HG02623 (cell line): ENCODE measurements around the gene RAB13.

Source experiments
- ATAC-seq: cut with Tn5 transposase; IDR thresholded peaks from one replicate; pipeline ENCODE4 v1.9.1; 2021; ENCODE audit warnings: moderate library complexity; ENCODE audit not compliant: unreplicated experiment

RAB13 gene

DNA sequence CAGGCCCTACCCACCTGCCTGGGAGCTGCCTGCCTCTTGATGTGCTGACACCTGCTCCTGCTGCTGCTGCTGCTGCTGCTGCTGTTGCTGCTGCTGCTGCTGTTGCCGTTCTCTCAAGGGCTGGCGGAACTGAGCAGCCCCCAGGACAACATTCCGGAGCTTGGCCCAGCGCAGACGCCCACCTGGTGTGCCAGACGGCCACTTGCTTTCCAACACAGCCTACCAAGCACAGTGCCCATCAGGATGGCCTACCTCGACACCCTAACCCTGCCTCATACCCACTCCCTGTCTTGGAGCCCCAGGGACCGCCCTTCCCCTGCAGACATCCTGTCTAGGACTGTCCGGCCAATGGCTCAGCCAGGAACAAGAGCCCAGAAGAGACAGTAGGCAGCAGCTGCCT lies 51.4 kb downstream of the RAB13 start:
- ATAC-seq: no peak

- ATAC-seq: no peak
Measured at GRCh38 chr1:153933955-153934354, 52.2 kb downstream of the RAB13 start.

- no peak for ATAC-seq
Measured at GRCh38 chr1:153933430-153933829, 52.7 kb downstream of the RAB13 start.

DNA sequence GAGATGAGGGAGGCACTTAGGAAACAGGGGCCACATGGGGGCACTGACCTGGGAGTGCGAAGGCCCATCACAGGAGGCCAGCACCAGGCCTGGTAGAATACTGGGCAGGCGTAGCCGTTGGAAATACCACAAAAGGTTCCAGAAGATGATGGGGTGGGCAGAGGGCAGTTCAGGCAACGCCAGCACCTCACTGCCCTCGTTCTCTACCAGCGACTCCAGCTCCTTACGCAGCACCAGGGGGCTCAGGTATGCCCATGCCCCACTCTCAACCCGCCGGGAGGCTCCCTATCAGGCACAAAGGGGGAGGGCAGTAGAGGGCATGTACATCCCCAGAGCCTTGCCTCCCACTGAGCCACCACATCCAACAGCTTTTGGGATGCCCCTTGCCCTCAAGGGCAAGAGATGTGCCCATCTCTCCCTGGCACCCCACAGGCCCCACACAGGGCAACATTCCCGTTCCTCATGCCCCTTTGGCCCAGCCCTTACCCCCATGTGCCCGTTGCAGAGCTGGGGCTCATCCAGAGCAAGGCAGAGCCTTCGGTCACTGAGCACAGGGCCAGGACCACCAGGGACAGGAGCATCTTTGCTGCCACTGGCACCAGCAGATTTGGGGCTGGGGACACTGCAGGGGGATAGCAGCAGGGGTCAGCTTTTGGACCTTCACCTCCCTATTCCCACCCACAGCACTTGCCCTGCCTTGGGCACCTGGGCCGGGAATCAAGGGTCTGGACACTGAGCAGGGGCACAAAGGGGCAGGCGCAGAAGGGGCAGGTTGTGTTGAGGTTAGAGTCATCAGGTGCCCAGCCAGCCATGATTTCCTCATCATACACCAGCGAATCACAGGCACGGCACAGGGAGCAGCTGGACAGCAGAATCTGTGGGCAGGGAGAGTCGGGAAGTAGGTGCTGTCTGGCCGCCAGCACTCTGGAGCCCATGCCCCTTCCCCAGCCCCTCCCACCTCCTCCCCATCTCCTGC lies 53.7 kb downstream of the RAB13 start:
- ATAC-seq: no peak
